HG03103 (cell line): ENCODE measurements around the gene WDR90.

ENCODE experiments used
- ATAC-seq: cut with Tn5 transposase; IDR thresholded peaks from one replicate; pipeline ENCODE4 v1.9.1; 2021; ENCODE audit warnings: low read depth; ENCODE audit not compliant: unreplicated experiment

The WDR90 gene

GRCh38 chr16:658679-659571 lies 9.8 kb downstream of the WDR90 start:
- no peak for ATAC-seq

GRCh38 chr16:659618-660017 lies 10.5 kb downstream of the WDR90 start:
- ATAC-seq = no peak

GRCh38 chr16:660132-660458 lies 10.9 kb downstream of the WDR90 start:
- no peak for ATAC-seq

- peak; percentile 47 for ATAC-seq
These were observed 11.5 kb downstream of the WDR90 start for GRCh38 chr16:660459-661183.

GRCh38 chr16:661184-661821 lies 12.1 kb downstream of the WDR90 start:
- no peak for ATAC-seq

- no peak for ATAC-seq
These were observed 12.9 kb downstream of the WDR90 start for GRCh38 chr16:662095-662494.

GRCh38 chr16:662597-662996 lies 13.4 kb downstream of the WDR90 start:
- no peak for ATAC-seq

GRCh38 chr16:666572-666971 lies 17.4 kb downstream of the WDR90 start:
- ATAC-seq = no peak

- ATAC-seq = no peak
These were observed 18.1 kb downstream of the WDR90 start for GRCh38 chr16:667113-667779.

GRCh38 chr16:667780-668518 lies 18.8 kb downstream of the WDR90 start, which contains the start of gene RHOT2:
TSS of gene RHOT2 (plus strand) at chr16:668132. CDS start at chr16:668200, 68 bp downstream.
- peak; percentile 72 for ATAC-seq

GRCh38 chr16:668519-669171 lies 19.5 kb downstream of the WDR90 start:
- ATAC-seq = no peak

- no peak for ATAC-seq
These were observed 20.5 kb downstream of the WDR90 start for GRCh38 chr16:669666-670065.

GRCh38 chr16:670485-671352 lies 21.6 kb downstream of the WDR90 start:
- no peak for ATAC-seq

GRCh38 chr16:671353-672131 lies 22.4 kb downstream of the WDR90 start:
- ATAC-seq = no peak

- no peak for ATAC-seq
These were observed 23.2 kb downstream of the WDR90 start for GRCh38 chr16:672371-672770.

- no peak for ATAC-seq
These were observed 23.7 kb downstream of the WDR90 start for GRCh38 chr16:672851-673250.

GRCh38 chr16:673399-673991 lies 24.3 kb downstream of the WDR90 start:
- ATAC-seq = no peak
